GM19043 (cell line): ENCODE data around the gene FOXP1.

Experiments used
- ATAC-seq: cut with Tn5 transposase; IDR thresholded peaks from one replicate; pipeline ENCODE4 v1.9.1; 2021; ENCODE audit warnings: low read depth; ENCODE audit not compliant: unreplicated experiment

FOXP1 gene

GRCh38 chr3:71583566-71584393 is at the start of gene FOXP1:
FOXP1 (minus strand) TSS chr3:71583728; CDS start chr3:71198381, 385,347 bp downstream.
- ATAC-seq = peak; percentile 51

- ATAC-seq = no peak
Observed at GRCh38 chr3:71629711-71630110, 46.2 kb upstream of the FOXP1 start.

DNA sequence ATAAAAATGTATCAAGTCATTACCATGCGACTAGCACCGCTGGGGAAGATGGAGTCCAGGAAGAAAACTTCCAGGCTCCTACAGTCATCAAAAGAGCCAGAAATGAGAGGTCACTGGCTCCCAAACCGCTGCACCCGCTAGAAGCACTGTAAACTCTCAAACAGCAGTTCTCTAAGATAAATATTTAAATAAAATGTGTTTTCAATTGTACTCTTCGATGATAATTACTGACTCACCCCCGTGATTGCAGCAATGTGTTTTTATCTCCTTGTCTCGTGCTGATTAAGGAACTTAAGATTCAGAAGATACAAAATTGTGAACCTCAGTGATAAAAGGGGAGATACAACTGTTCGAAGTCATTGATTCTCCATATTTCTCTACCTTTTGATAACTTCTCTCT is 45.8 kb upstream of the FOXP1 start:
- no peak for ATAC-seq

GRCh38 chr3:71628522-71628921 is 45.0 kb upstream of the FOXP1 start:
- ATAC-seq = no peak

GRCh38 chr3:71625676-71626075 is 42.1 kb upstream of the FOXP1 start:
- no peak for ATAC-seq

- ATAC-seq = no peak
Observed at GRCh38 chr3:71621825-71622537, 38.5 kb upstream of the FOXP1 start.

GRCh38 chr3:71618538-71618937 is 35.0 kb upstream of the FOXP1 start:
- ATAC-seq = no peak

DNA sequence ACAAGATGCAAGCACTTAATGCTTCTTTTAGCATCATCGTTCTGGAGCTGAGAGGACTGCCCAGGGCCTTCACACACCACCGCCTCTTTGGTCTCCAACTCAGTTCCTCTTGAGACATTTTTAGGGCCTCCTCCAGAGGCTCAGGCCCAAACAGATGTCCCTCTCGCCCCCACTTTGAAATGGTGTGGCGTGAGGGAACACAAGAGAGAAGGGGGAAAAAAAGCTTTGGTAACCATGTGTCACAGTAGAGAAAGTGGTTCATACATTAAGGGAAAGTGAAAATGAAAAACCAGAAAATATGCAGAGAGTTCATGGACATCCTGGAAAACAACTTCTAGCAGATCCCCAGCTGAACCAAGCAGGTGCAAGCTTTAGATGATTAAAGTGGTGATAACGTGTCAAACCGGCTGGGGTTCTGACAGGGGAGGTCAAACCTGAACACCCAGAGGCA is 33.1 kb upstream of the FOXP1 start:
- ATAC-seq = no peak

DNA sequence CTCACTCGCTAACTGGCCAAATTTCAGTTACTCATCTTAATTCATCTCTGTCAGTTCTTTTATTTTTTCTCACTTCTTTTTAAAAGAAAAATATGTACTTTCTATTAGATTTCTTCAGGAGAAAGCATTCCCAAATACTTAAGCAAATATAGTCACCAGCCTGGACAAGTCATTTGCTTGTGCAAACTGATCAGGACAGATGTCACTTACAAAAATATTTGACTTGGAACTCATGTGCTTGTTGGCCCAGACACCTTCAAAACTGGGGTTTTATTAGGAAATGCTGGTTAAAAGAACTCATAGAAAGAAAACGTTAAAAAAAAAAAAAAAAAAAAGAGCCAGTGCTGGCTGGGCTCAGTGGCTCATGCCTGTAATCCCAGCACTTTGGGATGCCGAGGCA is 31.3 kb upstream of the FOXP1 start:
- no peak for ATAC-seq

GRCh38 chr3:71614426-71614825 is 30.9 kb upstream of the FOXP1 start:
- no peak for ATAC-seq

DNA sequence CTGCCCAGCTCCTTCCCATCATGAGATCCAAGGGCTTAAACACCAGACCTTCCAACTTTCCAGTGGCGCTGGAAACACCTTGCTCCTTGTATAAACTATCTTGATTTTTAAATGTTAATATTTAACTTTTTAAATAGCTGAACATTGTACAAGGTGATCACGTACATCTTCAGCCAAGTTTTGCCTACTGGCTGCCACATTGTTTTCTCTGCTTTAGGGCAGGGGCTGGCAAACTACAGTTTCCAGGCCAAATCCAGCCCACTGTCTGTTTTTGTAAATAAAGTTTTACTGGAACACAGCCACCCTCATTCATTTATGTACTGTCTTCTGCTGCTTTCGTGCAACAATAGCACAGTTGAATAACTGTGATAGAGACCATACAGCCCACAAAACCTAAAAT is 27.6 kb upstream of the FOXP1 start:
- ATAC-seq = no peak

- ATAC-seq = no peak
Observed at GRCh38 chr3:71607364-71607763, 23.8 kb upstream of the FOXP1 start.

DNA sequence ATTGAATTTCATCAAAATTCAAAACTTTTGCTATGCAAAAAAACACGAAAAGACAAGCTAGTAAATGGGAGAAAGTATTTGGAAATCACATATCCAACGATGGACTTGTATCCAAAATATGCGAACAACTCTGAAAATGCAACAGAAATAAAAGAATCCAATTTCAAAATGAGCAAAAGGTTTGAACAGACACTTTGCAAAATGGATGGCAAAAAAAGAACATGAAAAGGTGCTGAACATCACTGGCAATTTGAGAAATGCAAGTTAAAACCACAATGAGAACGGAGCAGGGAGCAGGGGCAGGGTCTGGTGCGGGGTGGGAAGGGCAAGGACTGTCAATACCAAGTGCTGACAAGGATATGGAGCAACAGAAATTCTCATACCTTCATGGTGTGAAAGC is 23.1 kb upstream of the FOXP1 start:
- no peak for ATAC-seq

GRCh38 chr3:71602256-71602655 is 18.7 kb upstream of the FOXP1 start:
- no peak for ATAC-seq

- ATAC-seq = no peak
Observed at GRCh38 chr3:71601811-71602210, 18.3 kb upstream of the FOXP1 start.

- no peak for ATAC-seq
Observed at GRCh38 chr3:71600646-71601288, 17.2 kb upstream of the FOXP1 start.

DNA sequence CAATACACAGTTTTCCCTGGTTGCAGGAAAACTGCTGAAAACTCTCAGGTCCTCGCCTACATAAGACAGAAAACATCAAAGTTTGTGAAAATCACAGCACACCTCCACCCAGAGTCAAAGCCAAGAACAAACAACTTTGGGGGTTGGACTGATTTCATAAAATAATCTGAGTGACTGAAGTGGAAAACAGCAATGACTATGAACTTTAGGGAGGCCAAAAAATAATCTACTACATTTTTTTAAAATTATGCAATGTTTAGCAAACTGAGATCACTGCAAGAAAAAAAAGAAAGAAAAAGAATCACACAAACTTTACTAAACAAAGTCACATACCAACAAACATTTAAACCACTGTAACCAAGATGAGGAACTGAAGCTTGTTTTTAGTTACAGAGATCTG is 15.9 kb upstream of the FOXP1 start:
- ATAC-seq = no peak

DNA sequence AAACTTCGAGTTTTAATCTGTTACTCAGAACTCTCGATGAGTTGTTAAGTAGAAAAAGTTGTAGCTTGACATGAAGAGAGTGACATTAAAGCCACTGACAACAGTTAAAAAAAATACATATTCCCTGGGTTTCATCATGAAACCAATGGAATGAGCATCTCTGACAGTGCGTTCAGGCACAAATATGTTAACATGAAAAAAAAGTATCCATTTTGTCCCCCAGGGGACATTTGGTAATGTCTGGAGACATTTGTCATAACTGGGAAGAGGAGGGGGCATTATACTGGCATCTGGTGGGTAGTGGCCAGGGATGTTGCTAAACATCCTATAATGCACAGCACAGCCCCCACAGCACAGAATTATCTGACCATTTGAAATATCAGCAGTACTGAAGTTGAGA is 14.8 kb upstream of the FOXP1 start:
- no peak for ATAC-seq

DNA sequence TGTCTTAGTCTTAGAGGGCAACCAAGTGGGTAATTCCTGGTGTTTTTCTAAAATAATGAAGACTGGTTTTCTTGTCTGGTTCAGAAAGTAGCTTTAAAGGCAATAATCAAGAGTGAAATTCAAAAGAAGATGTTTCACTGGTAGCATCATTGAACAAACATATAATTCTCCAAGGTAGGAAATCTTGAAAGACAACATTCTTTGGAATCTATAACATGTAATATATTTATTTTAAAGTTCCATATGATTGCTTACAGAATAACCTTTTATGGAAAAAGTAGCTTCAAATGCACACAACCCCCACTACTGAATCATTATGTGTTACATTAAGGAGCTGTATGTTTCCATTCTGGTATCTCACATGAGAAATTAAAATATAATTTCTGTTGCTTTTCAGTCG is 13.8 kb upstream of the FOXP1 start:
- ATAC-seq = no peak

GRCh38 chr3:71593106-71593505 is 9.6 kb upstream of the FOXP1 start:
- no peak for ATAC-seq

DNA sequence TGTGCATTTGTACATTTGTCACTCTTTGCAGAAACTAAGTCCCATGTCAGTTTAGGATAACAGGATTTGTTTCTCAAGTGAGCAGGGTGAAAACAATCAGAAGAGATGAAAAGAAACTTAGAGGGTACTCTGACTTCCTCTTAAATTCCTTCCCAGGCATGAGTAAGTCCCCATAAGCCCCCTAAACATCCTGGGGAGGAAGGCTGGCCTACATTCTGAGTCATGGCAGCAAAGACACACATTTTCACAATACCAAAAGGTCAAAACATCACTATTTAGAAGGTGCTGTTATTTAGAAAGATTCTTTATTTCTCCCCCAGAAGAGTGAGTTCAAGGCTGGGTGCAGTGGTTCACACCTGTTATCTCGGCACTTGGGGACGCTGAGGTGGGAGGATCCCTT is 7.6 kb upstream of the FOXP1 start:
- no peak for ATAC-seq
